Glutamatergic neuron (in vitro differentiated cells): ENCODE results near the gene SPTLC3. TPM values are rescaled to one million over a fixed set of nuclear protein-coding genes. Genes with fewer than 3 reads are reported as not detected.

Source experiments
- DNase-seq: peaks from one replicate; pipeline ENCODE4 v3.0.0; 2022
- H3K27ac Mint-ChIP-seq: one replicate; pipeline ENCODE4 v1.8.0; 2020; ENCODE audit warnings: mild to moderate bottlenecking, mixed read lengths, inconsistent platforms; ENCODE audit not compliant: unreplicated experiment
- H3K27me3 Mint-ChIP-seq: one replicate; pipeline ENCODE4 v1.8.0; 2020; ENCODE audit warnings: mild to moderate bottlenecking, moderate library complexity, mixed read lengths, inconsistent platforms; ENCODE audit not compliant: unreplicated experiment
- H3K36me3 Mint-ChIP-seq: one replicate; pipeline ENCODE4 v1.8.0; 2020; ENCODE audit warnings: mild to moderate bottlenecking, mixed read lengths, inconsistent platforms; ENCODE audit not compliant: unreplicated experiment
- H3K4me1 Mint-ChIP-seq: one replicate; pipeline ENCODE4 v1.8.0; 2020; ENCODE audit warnings: mild to moderate bottlenecking, low read depth, mixed read lengths, inconsistent platforms; ENCODE audit not compliant: unreplicated experiment
- H3K4me3 Mint-ChIP-seq: one replicate; pipeline ENCODE4 v1.8.0; 2020; ENCODE audit warnings: mild to moderate bottlenecking, mixed read lengths, inconsistent platforms; ENCODE audit not compliant: unreplicated experiment
- H3K9me3 Mint-ChIP-seq: one replicate; pipeline ENCODE4 v1.8.0; 2020; ENCODE audit warnings: mild to moderate bottlenecking, moderate library complexity, mixed read lengths, inconsistent platforms; ENCODE audit not compliant: unreplicated experiment
- total RNA-seq: library from RNA; stranded (reverse); fragmentation: NEBNext Ultra II Directional; extraction: Animal tissue kit (Norgen Biotek cat#: 25700); gene quantifications from one replicate; pipeline ENCODE4 v1.2.1, GENCODE V29; 2021; ENCODE audit not compliant: unreplicated experiment
- TF ChIP-seq, protein P1 (sequence below): fragments of 200-600 bp; sonication (generic); IDR thresholded peaks from one replicate; pipeline ENCODE4 v1.5.0; 2021; ENCODE audit not compliant: partially characterized antibody, unreplicated experiment

The SPTLC3 gene
- total RNA-seq, 1 donor from 2014 or later = not detected

GRCh38 chr20:13028673-13029072 is 19.9 kb downstream of the SPTLC3 start:
- no peak for DNase-seq
- no peak overlapping the region for H3K4me3 Mint-ChIP-seq
- TF ChIP-seq, protein P1, sequence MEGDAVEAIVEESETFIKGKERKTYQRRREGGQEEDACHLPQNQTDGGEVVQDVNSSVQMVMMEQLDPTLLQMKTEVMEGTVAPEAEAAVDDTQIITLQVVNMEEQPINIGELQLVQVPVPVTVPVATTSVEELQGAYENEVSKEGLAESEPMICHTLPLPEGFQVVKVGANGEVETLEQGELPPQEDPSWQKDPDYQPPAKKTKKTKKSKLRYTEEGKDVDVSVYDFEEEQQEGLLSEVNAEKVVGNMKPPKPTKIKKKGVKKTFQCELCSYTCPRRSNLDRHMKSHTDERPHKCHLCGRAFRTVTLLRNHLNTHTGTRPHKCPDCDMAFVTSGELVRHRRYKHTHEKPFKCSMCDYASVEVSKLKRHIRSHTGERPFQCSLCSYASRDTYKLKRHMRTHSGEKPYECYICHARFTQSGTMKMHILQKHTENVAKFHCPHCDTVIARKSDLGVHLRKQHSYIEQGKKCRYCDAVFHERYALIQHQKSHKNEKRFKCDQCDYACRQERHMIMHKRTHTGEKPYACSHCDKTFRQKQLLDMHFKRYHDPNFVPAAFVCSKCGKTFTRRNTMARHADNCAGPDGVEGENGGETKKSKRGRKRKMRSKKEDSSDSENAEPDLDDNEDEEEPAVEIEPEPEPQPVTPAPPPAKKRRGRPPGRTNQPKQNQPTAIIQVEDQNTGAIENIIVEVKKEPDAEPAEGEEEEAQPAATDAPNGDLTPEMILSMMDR = no peak
- H3K4me1 Mint-ChIP-seq = no peaks in the 10 kb centered on the region
- H3K27me3 Mint-ChIP-seq = peaks cover under 1% of the 10 kb centered on the region
- peaks cover 3% of the 10 kb centered on the region for H3K36me3 Mint-ChIP-seq
- no peaks in the 10 kb centered on the region for H3K9me3 Mint-ChIP-seq
- H3K27ac Mint-ChIP-seq = no peak overlapping the region

DNA sequence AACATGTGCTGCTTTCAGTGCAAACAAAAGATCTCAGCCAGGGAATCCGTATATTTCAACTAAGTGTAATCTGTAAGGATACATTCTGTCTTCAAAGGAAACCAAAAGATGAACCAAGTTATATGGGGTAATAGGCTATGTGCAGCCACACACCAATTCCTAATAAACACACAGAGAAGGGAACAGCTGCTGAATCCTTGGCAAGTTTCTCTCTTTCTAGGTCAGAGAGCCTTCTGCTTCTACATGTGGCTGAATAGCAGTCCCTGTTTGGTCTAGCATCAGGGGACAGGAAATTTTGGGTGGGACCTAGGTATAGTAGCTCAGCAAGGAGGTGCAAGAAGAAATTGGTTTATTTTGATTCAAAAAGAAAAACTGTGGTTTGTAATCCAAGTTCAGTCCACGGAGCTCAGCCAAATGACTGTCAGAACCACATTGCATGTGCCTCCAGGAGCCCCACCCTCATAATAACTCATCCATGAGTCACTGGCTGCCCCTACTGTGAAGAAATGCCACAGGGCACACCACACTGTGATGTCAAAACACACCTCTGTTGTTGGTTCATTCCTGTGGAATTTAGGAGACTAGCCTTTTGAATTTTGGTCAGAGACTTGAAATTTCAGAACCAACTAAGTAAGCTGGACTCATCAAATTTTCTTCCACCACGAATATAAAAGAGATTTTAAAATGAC is 21.1 kb downstream of the SPTLC3 start:
- Mint-ChIP-seq H3K4me3 (no peak overlapping the region), H3K4me1 (no peaks in the 10 kb centered on the region), H3K36me3 (peaks cover 3% of the 10 kb centered on the region), H3K9me3 (no peaks in the 10 kb centered on the region), H3K27me3 (peaks cover 2% of the 10 kb centered on the region), H3K27ac (no peak overlapping the region)
- TF ChIP-seq, protein P1 = no peak
- DNase-seq = no peak

DNA sequence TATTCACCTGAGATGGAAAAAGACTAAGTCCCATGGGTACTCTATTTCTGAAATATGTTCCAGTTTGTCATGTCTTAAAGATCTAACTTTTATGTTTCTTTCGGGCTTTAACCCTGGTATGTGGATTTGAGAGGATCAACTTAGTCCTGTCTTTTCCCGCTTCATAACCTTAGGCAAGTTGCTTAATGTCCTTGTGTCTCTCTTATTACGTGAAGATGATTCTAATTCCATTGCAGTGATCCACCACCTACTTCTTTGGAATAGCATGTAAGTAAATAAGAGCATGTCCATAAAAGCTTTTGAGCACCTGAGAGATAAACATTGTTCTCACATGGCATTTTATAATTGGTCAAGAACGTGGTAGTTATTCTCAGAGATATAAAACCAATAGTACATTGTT is 23.0 kb downstream of the SPTLC3 start:
- Mint-ChIP-seq H3K27me3 (peaks cover 2% of the 10 kb centered on the region), H3K36me3 (peaks cover 3% of the 10 kb centered on the region), H3K4me3 (no peak overlapping the region), H3K9me3 (no peaks in the 10 kb centered on the region), H3K27ac (no peak overlapping the region), H3K4me1 (no peaks in the 10 kb centered on the region)
- no peak for DNase-seq
- TF ChIP-seq, protein P1 = no peak

DNA sequence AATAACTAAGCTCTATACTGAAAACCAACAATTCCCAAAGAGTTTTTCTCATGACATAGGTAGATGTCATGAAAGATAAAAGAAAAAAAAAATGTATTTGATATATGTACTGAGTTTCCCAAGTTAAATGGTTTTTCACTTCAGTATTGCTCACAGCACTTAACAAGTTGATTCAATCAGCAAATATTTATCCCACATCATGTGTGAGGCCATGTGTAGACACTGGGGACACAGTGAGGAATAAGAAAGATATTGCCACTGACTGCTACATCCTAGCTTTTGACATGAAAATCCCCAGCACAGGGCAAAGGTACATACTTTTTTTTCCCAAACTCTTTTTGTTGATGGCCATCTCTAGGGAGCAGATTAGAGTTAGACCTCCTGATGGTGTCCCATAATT is 25.3 kb downstream of the SPTLC3 start:
- no peak overlapping the region for H3K4me3 Mint-ChIP-seq
- no peaks in the 10 kb centered on the region for H3K4me1 Mint-ChIP-seq
- H3K36me3 Mint-ChIP-seq = peaks cover 3% of the 10 kb centered on the region
- no peaks in the 10 kb centered on the region for H3K9me3 Mint-ChIP-seq
- no peak for DNase-seq
- no peak overlapping the region for H3K27ac Mint-ChIP-seq
- H3K27me3 Mint-ChIP-seq = peaks cover 2% of the 10 kb centered on the region
- TF ChIP-seq, protein P1 = no peak

DNA sequence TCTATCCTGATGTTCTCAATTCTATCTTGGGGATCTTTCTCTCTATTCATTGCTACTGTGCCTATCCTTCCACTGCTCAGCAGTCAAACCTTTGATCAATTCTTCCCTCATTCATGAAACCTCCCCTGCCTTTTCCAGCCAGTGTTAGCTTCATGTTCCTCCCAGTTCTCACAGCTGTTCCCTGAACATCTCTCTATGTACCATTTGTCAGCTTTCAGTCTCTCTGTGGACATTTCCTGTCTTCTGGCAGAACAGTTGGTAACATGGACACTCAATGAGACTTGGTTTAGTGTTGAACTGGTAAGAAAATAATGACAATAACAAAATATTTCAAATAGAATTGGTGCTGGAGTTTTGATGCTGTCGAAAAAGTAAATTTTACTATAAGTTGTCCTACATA is 26.2 kb downstream of the SPTLC3 start:
- peaks cover 2% of the 10 kb centered on the region for H3K27me3 Mint-ChIP-seq
- H3K4me1 Mint-ChIP-seq = no peaks in the 10 kb centered on the region
- peaks cover 3% of the 10 kb centered on the region for H3K36me3 Mint-ChIP-seq
- TF ChIP-seq, protein P1 = no peak
- no peaks in the 10 kb centered on the region for H3K9me3 Mint-ChIP-seq
- no peak overlapping the region for H3K27ac Mint-ChIP-seq
- no peak overlapping the region for H3K4me3 Mint-ChIP-seq
- no peak for DNase-seq
